GM21526 (cell line): Measurements from ENCODE around the gene TGFBR3.
"Not testable (repeated sequence)": the region's sequence is repeated elsewhere in the genome, so short reads cannot be mapped to it uniquely, and the experiment has no call there.

ENCODE experiments used
- ATAC-seq: cut with Tn5 transposase; IDR thresholded peaks from one replicate; pipeline ENCODE4 v1.9.1; 2021; ENCODE audit warnings: moderate library complexity; ENCODE audit not compliant: unreplicated experiment, low FRiP score

Gene TGFBR3

DNA sequence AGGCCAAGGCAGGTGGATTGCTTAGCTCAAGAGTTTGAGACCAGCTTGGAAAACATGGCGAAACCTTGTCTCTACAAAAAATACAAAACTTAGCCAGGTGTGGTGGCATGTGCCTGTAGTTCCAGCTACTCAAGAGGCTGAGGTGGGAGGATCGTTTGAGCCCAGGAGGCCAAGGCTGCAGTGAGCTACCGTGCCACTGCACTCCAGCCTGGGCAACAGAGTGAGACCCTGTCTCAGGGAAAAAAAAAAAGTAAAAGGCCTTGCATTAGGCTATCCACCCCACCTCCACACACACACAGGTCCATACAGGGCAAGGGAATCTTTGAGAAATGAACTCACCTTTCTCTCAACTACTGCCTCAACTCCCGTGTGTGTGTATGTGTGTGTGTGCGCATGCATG is 33.9 kb downstream of the TGFBR3 start:
- ATAC-seq, result not testable (repeated sequence)

DNA sequence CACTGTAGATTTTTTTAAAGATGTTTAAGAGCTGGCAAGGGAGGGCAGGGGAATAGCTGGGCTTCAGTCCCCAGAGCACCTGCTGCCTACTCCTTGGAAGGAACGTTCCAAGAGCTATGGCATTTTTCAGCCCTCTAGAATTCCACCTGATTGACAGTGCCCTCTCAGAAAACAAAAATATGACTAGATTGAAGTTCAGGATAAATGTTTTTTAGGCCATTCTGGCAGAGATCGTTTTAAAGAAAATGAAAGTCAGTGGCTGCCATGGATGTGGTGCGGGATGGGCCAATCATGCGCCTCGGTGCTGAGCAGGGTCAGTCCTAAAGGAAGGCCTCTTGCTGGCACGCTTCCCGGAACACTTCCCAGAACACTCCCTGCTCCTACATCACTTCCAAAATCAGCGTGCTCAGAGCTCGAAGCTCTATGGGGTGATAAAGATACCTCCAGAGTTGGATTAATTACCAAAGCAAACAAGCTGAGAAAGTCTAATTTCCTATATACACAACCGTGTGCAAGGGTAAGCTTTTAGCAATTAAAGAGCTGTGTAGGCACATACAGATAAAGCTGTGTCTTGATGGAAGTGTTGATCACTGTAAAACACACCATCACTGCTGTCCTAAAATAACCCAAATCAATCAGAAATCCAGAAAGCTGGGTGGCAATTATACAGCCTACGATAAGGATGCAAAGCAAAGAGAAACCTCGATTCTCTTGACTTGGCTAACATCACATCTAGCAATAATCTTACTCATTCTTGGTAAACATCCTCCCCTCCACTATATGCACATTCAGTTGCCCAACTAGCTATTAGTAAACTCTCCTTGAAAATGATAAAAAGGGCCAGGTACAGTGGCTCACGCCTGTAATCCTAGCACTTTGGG is 34.6 kb downstream of the TGFBR3 start:
- no peak for ATAC-seq

- no peak for ATAC-seq
Observed at GRCh38 chr1:91850708-91851107, 35.2 kb downstream of the TGFBR3 start.

GRCh38 chr1:91847851-91848250 is 38.1 kb downstream of the TGFBR3 start:
- ATAC-seq, result no peak

DNA sequence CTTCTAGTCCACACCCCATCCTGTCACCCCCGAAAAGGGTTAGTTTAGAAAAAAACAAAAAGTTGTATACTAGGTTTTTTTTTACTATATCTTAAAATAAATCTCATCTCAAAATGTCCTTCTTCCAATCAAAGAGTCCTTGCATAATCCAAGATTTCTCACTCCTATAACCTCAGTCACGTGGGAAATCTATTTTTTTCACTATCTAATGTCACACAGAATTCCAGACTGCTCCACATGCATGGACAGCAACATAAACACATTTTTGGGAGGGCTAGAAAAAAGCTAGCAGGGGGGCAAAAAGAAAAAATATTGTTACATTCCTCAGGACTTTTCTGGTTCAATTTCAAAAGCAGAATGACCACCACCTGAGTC is 39.3 kb downstream of the TGFBR3 start:
- ATAC-seq, result no peak

DNA sequence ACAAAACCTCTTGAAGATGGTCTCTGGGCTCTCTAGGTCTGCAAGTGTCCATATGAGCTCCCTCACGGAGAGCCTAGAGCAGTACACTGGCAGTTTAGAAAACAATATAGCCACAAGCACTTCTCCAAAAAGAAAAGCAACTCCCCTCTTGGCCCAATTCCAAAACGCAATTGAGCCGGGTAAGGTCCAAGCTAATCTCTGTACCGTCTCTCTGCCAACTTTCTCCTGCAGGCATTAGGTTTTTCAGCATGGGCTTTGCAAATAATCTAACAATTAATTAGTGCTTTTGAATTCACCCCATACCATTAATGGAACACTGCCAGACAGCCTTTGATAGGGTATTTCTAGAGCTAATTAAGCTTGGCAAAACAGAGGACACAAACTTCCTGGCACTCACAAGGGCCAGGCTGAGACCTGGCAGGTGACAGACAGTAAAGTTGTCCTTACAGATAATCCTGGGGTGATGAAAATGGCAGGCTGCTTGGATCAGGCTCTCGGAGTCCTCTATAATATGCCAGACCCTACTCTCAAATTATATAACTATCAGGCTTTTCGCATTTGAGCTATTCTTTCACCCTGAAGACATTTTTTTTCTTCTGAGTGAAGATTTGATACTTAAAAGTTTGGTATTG is 39.8 kb downstream of the TGFBR3 start:
- ATAC-seq, result no peak

DNA sequence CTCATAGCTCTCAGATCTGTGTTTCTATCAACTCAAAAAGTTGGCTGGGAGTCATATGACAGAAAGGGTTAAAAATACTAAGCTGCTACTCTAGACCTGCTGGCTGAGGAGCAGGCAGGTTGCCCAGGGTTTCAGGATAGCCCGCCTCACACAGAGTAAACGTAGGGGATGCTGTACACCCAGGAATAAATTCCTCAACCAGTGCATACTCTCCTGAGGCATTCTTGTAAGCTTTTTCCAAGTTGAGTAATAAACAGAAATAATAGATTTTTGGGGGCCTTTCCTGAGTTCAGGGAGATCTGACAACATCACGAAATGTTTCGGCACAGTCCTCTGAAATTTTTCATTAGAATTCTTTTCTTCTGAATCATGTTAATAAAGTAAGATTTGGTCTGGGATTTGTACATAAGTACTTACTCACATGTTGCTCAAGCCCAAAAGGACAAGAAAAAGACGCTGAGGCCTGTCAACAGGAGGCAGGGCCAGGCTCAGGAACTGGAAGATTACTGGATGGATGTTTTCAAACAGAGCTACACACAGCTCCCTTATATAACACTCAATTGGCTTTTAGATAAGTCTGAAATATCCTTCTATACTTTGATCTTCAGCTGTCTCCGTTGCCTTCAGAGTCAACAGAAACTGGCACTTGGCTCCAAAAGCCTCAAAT is 41.0 kb downstream of the TGFBR3 start:
- ATAC-seq, result no peak

- ATAC-seq, result no peak
Observed at GRCh38 chr1:91843843-91844242, 42.1 kb downstream of the TGFBR3 start.

- ATAC-seq, result no peak
Observed at GRCh38 chr1:91842563-91842962, 43.4 kb downstream of the TGFBR3 start.

DNA sequence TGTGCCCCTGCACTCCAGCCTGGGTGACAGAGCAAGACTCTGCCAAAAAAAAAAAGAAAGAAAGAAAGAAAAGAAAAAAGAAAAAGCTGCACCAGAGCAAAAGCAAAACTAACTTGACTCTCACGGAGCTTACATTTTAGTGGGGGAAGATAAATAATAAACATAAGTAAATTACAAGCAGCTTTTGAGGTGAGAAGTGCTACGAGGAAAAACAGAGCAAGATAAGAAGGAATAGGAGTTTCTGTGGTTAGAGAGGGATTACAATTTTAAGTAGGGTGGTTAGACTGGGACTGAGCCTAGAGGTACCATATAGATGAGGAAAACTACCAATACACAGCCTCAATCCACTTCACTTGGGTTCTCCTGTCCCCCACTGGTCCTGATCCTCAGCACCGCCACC is 43.9 kb downstream of the TGFBR3 start:
- no peak for ATAC-seq

- ATAC-seq, result not testable (repeated sequence)
Observed at GRCh38 chr1:91840276-91840675, 45.7 kb downstream of the TGFBR3 start.

DNA sequence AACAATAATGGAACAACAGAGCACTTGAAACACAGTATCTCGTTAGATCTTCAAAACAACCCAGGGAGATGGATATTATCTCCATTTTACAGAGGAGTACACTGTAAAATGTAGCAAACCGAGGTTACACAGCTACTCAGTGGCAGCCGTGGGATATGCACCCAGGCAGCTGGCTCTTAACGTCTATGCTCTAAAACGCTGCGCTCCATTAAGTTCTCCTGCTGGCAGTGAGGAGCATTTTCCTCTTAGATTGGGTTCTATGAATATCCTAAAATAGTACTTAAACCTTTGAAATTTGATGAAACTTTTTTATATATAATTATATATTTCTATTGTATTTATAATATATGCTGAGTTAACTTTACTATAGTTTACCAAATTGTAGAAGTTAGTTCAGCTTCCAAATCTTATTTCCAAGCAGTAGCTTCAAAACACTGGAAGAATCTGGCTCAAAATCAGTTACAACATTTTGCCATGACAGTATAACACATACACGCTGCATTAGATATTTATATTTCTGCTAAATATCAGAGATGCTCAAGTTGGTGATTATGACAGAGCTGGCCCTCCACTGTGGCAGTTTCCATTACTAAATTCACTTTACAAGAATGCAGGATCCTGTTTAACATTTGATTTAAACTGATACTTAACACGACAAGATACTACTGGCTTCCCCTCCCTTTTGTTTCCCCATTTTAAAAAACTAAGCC is 49.5 kb downstream of the TGFBR3 start:
- no peak for ATAC-seq

DNA sequence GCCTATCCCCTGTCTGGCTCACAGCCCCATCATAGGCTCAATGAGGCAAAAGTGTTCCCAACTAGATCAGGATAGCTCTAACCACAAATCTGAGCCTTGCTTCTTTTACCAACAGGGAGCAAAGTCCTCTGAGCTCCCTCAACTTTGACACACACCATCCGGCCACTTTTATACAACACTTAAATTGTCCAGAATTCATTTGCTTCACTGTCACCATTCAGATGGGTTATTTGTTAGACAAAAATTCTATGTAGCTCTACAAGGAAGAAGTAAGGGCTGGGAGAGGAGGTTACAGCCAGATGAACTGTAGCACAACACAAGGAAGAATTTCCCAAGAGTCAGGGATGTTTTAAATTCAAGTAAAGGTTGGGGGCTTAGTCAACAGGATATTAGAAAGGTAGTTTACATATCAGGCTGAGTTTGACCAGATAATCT is 50.8 kb downstream of the TGFBR3 start:
- no peak for ATAC-seq

- not testable (repeated sequence) for ATAC-seq
Observed at GRCh38 chr1:91834549-91834948, 51.4 kb downstream of the TGFBR3 start.

GRCh38 chr1:91833946-91834345 is 52.0 kb downstream of the TGFBR3 start:
- ATAC-seq, result no peak

DNA sequence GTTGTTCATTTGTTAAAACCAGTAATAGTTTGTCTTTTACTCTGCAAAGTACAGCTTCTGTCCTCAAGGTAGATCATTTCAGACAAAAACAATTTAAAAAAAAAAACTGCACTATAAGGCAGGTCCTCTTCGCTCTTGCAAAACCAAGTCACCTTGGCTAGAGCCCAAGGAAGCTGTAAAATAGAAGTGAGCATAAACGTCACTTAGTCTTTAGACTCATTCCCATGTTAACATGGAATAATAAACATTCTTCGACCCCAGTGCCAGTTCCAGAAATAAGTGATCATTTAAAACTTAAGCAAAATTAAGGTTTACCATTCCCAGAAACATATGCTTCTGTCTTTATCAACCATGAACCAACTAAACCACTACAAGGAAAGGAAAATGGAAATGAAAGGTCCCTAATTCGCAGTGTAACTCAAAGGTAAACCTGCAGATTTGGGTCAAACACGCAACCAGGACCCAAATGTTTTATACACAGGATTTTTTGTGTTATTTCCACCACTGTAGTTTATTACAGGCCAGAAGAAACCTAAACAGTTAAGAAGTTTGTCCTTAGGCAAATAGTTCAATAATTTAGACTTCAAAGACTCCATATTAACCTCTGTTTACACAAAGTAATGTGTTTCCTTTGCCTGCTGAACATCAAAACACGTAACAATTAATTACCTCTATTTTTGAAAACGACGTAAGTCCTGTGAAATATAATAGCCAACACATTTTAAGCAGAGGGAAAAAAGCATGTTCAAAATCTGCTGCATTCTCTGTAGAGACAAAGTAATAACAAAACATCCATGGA is 54.6 kb downstream of the TGFBR3 start:
- ATAC-seq, result no peak

- ATAC-seq, result no peak
Observed at GRCh38 chr1:91830242-91831131, 55.5 kb downstream of the TGFBR3 start.

DNA sequence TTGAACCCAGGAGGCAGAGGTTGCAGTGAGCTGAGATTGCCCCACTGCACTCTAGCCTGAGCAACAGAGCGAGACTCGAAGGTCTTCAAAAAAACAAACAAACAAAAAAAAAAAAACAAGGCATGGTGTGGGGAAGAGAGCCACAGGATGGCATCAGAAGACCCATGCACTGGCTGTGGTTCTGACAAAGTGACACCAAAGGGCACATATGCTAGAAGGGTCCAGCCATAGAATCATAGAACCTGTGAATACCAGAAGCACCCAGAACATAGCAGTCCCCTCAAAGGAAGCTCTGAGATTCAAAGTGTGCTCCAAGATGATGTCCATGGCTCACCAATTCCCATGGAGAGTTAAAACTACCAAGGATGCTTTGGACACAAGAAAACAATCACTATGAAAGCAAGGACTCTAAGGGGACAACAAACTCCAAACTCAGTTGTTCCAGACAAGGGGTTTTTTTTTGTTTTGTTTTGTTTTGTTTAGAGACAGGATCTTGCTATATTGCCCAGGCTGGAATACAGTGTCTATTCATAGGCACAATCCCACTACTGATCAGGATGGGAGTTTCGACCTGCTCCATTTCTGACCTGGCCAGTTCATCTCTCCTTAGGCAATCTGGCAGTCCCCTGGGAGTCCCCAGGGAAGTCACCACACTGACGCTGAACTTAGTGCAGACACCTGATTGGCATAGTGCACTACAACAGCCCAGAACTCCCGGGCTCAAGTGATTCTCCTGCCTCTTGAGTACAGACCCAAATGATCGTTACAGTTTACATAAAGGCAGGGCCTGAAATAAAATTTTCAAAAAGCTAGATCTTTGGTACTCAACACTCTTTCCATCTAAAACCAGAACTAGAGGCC is 56.4 kb downstream of the TGFBR3 start:
- no peak for ATAC-seq
